Measurements from ENCODE around the gene PPDPF. TPM values are rescaled to one million over a fixed set of nuclear protein-coding genes. Genes with fewer than 3 reads are reported as not detected.

Gene PPDPF
- total RNA-seq, 1 experiment from 2014 or later, result 149 TPM

DNA sequence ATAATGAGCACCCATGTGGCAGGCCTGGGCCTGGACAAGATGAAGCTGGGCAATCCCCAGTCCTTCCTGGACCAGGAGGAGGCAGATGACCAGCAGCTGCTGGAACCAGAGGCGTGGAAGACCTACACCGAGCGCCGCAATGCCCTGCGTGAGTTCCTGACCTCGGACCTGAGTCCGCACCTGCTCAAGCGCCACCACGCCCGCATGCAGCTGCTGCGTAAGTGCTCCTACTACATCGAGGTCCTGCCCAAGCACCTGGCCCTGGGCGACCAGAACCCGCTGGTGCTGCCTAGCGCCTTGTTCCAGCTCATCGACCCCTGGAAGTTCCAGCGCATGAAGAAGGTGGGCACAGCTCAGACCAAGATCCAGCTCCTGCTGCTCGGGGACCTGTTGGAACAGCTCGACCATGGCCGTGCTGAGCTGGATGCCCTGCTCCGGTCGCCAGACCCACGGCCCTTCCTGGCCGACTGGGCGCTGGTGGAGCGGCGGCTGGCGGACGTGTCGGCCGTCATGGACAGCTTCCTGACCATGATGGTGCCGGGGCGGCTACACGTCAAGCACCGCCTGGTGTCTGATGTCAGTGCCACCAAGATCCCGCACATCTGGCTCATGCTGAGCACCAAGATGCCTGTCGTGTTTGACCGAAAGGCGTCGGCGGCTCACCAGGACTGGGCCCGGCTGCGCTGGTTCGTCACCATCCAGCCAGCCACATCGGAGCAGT lies 35.3 kb downstream of the PPDPF start:
- H4K8ac ChIP-seq (replicated peaks; ENCODE audit: insufficient read length, low read depth, low read length), result no peak overlapping the region
- 0 out of 2 replicates have a peak, but pooled peaks cover 2% of the 10 kb centered on the region for H3K4me1 ChIP-seq (ENCODE audit: insufficient read depth, low read length)
- H2BK120ac ChIP-seq (ENCODE audit: low read depth, low read length, poor library complexity, severe bottlenecking), result no peak overlapping the region
- Mint-ChIP-seq H3K4me1 (peaks cover 20% of the 10 kb centered on the region in 2 experiments), H3K9me3 (no peaks in the 10 kb centered on the region), H3K27ac (no peak overlapping the region), H3K4me3 (no peak overlapping the region), H3K27me3 (ENCODE audit: low read depth) (no peaks in the 10 kb centered on the region; the same call in 1 of the 2 replicates), H3K36me3 (ENCODE audit: insufficient read depth in 1 of 3, low read depth in 3 of 3) (peaks cover 3 to 12% (median 9%) of the 10 kb centered on the region in 3 experiments; a peak in 6 of 7 replicates)
- no peak overlapping the region for H2BK15ac ChIP-seq (ENCODE audit: low read depth, low read length)
- H3K27me3 ChIP-seq (ENCODE audit: insufficient read depth, low read length), result no peaks in the 10 kb centered on the region
- no peak overlapping the region for H3K23ac ChIP-seq (ENCODE audit: insufficient read length, low read depth, low read length)
- peaks cover 9% of the 10 kb centered on the region for H3K23me2 ChIP-seq (ENCODE audit: insufficient read length, low read depth, low read length, poor library complexity, severe bottlenecking)
- H4K20me1 ChIP-seq (ENCODE audit: control insufficient read depth, insufficient read depth, insufficient read length), result no peaks in the 10 kb centered on the region
- no peak for DNase-seq
- no peak overlapping the region for H3K27ac ChIP-seq (ENCODE audit: insufficient read length, low read depth, low read length)
- H3T11ph ChIP-seq (ENCODE audit: low read length), result no peak overlapping the region
- H3K9ac ChIP-seq (ENCODE audit: extremely low read depth, insufficient read length, low read length), result no peak overlapping the region
- H4K5ac ChIP-seq (ENCODE audit: insufficient read length, low read depth, low read length), result no peak overlapping the region
- no peak overlapping the region for H3K4me2 ChIP-seq (ENCODE audit: insufficient read depth, insufficient read length, low read length)
- H2BK12ac ChIP-seq (ENCODE audit: insufficient read length, low read depth, low read length), result no peak overlapping the region
- H2AFZ ChIP-seq (ENCODE audit: low read length), result no peak overlapping the region
- no peak overlapping the region for H2AK5ac ChIP-seq (ENCODE audit: insufficient read length, low read length)
- H3K14ac ChIP-seq (ENCODE audit: insufficient read depth, low read length), result no peak overlapping the region
- H4K91ac ChIP-seq (ENCODE audit: insufficient read length, low read depth, low read length), result no peak overlapping the region
- H2BK5ac ChIP-seq (ENCODE audit: insufficient read length, low read length), result no peak overlapping the region
- no CpG with 5 or more reads among the region's 45 CpGs for WGBS (ENCODE audit: extremely low coverage, insufficient read length, low lambda C conversion rate)
- H3K18ac ChIP-seq (ENCODE audit: insufficient read length, low read depth, low read length), result no peak overlapping the region
- H3K4ac ChIP-seq (ENCODE audit: low read depth, low read length), result no peak overlapping the region
- H3K56ac ChIP-seq (ENCODE audit: insufficient read length, low read depth, low read length), result no peak overlapping the region
- no peaks in the 10 kb centered on the region for H3K9me3 ChIP-seq (ENCODE audit: control insufficient read depth, low read depth, low read length)
- no peaks in the 10 kb centered on the region for H3K79me1 ChIP-seq (ENCODE audit: insufficient read depth, low read depth, low read length, poor library complexity, severe bottlenecking)
- H2BK20ac ChIP-seq (ENCODE audit: low read depth, low read length, poor library complexity, severe bottlenecking), result no peak overlapping the region
- H3K79me2 ChIP-seq (ENCODE audit: insufficient read depth, low read length), result no peaks in the 10 kb centered on the region
- no peak for TF ChIP-seq CTCF (conservative IDR thresholded peaks at IDR 0.05)
